PC-9 (cell line): Measurements from ENCODE around the gene ADRA2B. TPM values are rescaled to one million over a fixed set of nuclear protein-coding genes. Genes with fewer than 3 reads are reported as not detected.

ENCODE experiments used
- BruUV-seq: library from RNA; stranded (reverse); fragments of 400-500 nt; replicated peaks from 2 replicates; lab custom pipeline; 2021; lab: Mats Ljungman, UMichigan
- CTCF ChIA-PET: fragments of 300-600 bp; sonication (Branson Sonifier 250); formaldehyde crosslinking; loops from one replicate; lab custom pipeline; 2022; ENCODE audit warnings: antibody characterized with exemption; lab: Charles Lee
- POLR2A ChIA-PET: fragments of 300-600 bp; sonication (Branson Sonifier 250); formaldehyde crosslinking; loops from one replicate; lab custom pipeline; 2022; ENCODE audit warnings: antibody characterized with exemption; ENCODE audit not compliant: unreplicated experiment; lab: Charles Lee
- DNase-seq, 2 experiments: peaks; one replicate each; pipeline versions ENCODE4 v3.0.0 to v3.0.0-alpha.2; 2015 to 2022; ENCODE audit warnings: mixed read lengths in 1 of 2
- H2AFZ ChIP-seq: fragments of 200-600 bp; sonication (generic); 2 replicates; pipeline ENCODE4 v1.8.1; 2017; ENCODE audit warnings: antibody characterized with exemption
- H3F3A ChIP-seq: fragments of 200-600 bp; sonication (generic); 2 replicates; pipeline ENCODE4 v1.8.1; 2017; ENCODE audit warnings: antibody characterized with exemption, mild to moderate bottlenecking, low read depth; ENCODE audit not compliant: insufficient read depth
- H3K27ac ChIP-seq: fragments of 200-600 bp; sonication (generic); 2 replicates; pipeline ENCODE4 v1.6.1; 2016; ENCODE audit warnings: mixed run types
- H3K27me3 ChIP-seq: fragments of 200-600 bp; sonication (generic); 2 replicates; pipeline ENCODE4 v1.6.1; 2016; ENCODE audit warnings: low read depth, mixed run types; ENCODE audit not compliant: insufficient read depth
- H3K36me3 ChIP-seq: fragments of 200-600 bp; sonication (generic); 2 replicates; pipeline ENCODE4 v1.6.1; 2016; ENCODE audit warnings: low read depth, mixed run types
- H3K4me1 ChIP-seq: fragments of 200-600 bp; sonication (generic); replicated peaks from 2 replicates; pipeline ENCODE4 v1.6.1; 2016; ENCODE audit warnings: mixed run types; ENCODE audit not compliant: insufficient read depth
- H3K4me2 ChIP-seq: fragments of 200-600 bp; sonication (generic); 2 replicates; pipeline ENCODE4 v1.6.1; 2017; ENCODE audit warnings: mixed run types
- H3K4me3 ChIP-seq: fragments of 200-600 bp; sonication (generic); 2 replicates; pipeline ENCODE4 v1.6.1; 2016; ENCODE audit warnings: mixed run types
- H3K79me2 ChIP-seq: fragments of 200-600 bp; sonication (generic); 2 replicates; pipeline ENCODE4 v1.6.1; 2017; ENCODE audit warnings: low read depth, mixed run types
- H3K9me2 ChIP-seq: fragments of 200-600 bp; sonication (generic); 2 replicates; pipeline ENCODE4 v1.8.1; 2017; ENCODE audit warnings: mild to moderate bottlenecking; ENCODE audit not compliant: insufficient read depth
- H3K9me3 ChIP-seq: fragments of 200-600 bp; sonication (generic); 2 replicates; pipeline ENCODE4 v1.8.1; 2016; ENCODE audit warnings: low read depth; ENCODE audit not compliant: insufficient read depth
- H4K20me1 ChIP-seq: fragments of 200-600 bp; sonication (generic); 2 replicates; pipeline ENCODE4 v1.8.1; 2017; ENCODE audit not compliant: insufficient read depth
- CTCF ChIP-seq: fragments of 200-600 bp; sonication (generic); conservative IDR thresholded peaks from 2 replicates; pipeline ENCODE4 v1.6.1; 2017; ENCODE audit warnings: mixed run types, antibody characterized with exemption, mild to moderate bottlenecking, moderate library complexity
- EZH2 ChIP-seq: fragments of 200-600 bp; sonication (generic); IDR thresholded peaks from 2 replicates; pipeline ENCODE4 v1.8.0; 2017; ENCODE audit warnings: antibody characterized with exemption, low read depth
- intact Hi-C: fragments of 100-400 bp; cut with micrococcal nuclease; formaldehyde crosslinking; loops from one replicate; pipeline ENCODE4 v1.10.0; 2022; ENCODE audit not compliant: unreplicated experiment
- total RNA-seq: library from RNA; stranded (reverse); gene quantifications from 2 replicates; pipeline ENCODE4 v1.2.3, GENCODE V29; 2021

The ADRA2B gene
- total RNA-seq, 1 experiment from 2014 or later: 0.26 TPM

GRCh38 chr2:96110621-96111256 is 5.6 kb downstream of the ADRA2B start:
- no peak overlapping the region for H3K4me2 ChIP-seq
- no peaks in the 10 kb centered on the region for H3K9me2 ChIP-seq
- no peaks in the 10 kb centered on the region for H3K79me2 ChIP-seq
- no peaks in the 10 kb centered on the region for H3K9me3 ChIP-seq
- H3F3A ChIP-seq: no peaks in the 10 kb centered on the region
- no peaks in the 10 kb centered on the region for H3K36me3 ChIP-seq
- H3K27me3 ChIP-seq: peaks cover 32% of the 10 kb centered on the region
- no TSS peak for BruUV-seq
- DNase-seq: no peak
- no peaks in the 10 kb centered on the region for H4K20me1 ChIP-seq
- H3K4me3 ChIP-seq: no peak overlapping the region
- intact Hi-C loops: loop anchor here (5.0 kb wide), 1 partner anchor 33 kb away; no protein-coding TSS in a partner anchor
- ChIA-PET CTCF (interaction anchor here (0.6 kb wide), 1 partner anchor 251 kb away, joined by 3 read pairs; no protein-coding TSS in a partner anchor), POLR2A (no interaction called here)
- no peak overlapping the region for H3K27ac ChIP-seq
- no peak overlapping the region for H2AFZ ChIP-seq
- H3K4me1 ChIP-seq: no peaks in the 10 kb centered on the region
- TF ChIP-seq EZH2 (no peak), CTCF (no peak)

- BruUV-seq: no TSS peak
- CTCF ChIA-PET: no interaction called here
- H3K4me2 ChIP-seq: no peak overlapping the region
- POLR2A ChIA-PET: no interaction called here
- H3F3A ChIP-seq: no peaks in the 10 kb centered on the region
- no peaks in the 10 kb centered on the region for H3K36me3 ChIP-seq
- intact Hi-C loops: loop anchor here (5.0 kb wide), 1 partner anchor 33 kb away; no protein-coding TSS in a partner anchor
- H3K9me2 ChIP-seq: no peaks in the 10 kb centered on the region
- H3K79me2 ChIP-seq: no peaks in the 10 kb centered on the region
- H4K20me1 ChIP-seq: no peaks in the 10 kb centered on the region
- H3K4me3 ChIP-seq: no peak overlapping the region
- H2AFZ ChIP-seq: no peak overlapping the region
- DNase-seq: no peak
- no peaks in the 10 kb centered on the region for H3K4me1 ChIP-seq
- H3K9me3 ChIP-seq: no peaks in the 10 kb centered on the region
- H3K27ac ChIP-seq: no peak overlapping the region
- TF ChIP-seq CTCF (no peak), EZH2 (no peak)
- peaks cover 32% of the 10 kb centered on the region for H3K27me3 ChIP-seq
Measured at GRCh38 chr2:96109931-96110511, 6.3 kb downstream of the ADRA2B start.

- Histone ChIP-seq H3K27ac (no peak overlapping the region), H3K9me2 (no peaks in the 10 kb centered on the region), H3K79me2 (no peaks in the 10 kb centered on the region), H3K36me3 (no peaks in the 10 kb centered on the region), H4K20me1 (no peaks in the 10 kb centered on the region), H2AFZ (no peak overlapping the region), H3K4me3 (no peak overlapping the region), H3K27me3 (peaks cover 32% of the 10 kb centered on the region), H3F3A (no peaks in the 10 kb centered on the region), H3K4me2 (no peak overlapping the region), H3K9me3 (no peaks in the 10 kb centered on the region), H3K4me1 (no peaks in the 10 kb centered on the region)
- no peak for TF ChIP-seq CTCF
- TF ChIP-seq EZH2: no peak
- DNase-seq: no peak
- ChIA-PET CTCF (no interaction called here), POLR2A (no interaction called here)
- intact Hi-C loops: no loop called here
- no TSS peak for BruUV-seq
Measured at GRCh38 chr2:96109361-96109680, 7.0 kb downstream of the ADRA2B start.
